Tibial nerve (tissue), 4 donors: Measurements from ENCODE around the gene LAMP5.

Source experiments
- CTCF ChIP-seq, 5 experiments: fragments of 200-600 bp in 3 of 5; fragments of 450-650 bp in 2 of 5; sonication (generic) in 3 of 5; IDR thresholded peaks; one replicate each; pipeline ENCODE4 v1.5.1; 2016 to 2019; ENCODE audit warnings: antibody characterized with exemption in 5 of 5, mild to moderate bottlenecking in 3 of 5, moderate library complexity in 2 of 5
- EP300 ChIP-seq, 2 donors: sonication (generic); formaldehyde crosslinking; IDR thresholded peaks; one replicate each; pipeline ENCODE4 v1.6.1; 2017; ENCODE audit warnings: antibody characterized with exemption in 2 of 2, mild to moderate bottlenecking in 1 of 2
- POLR2A ChIP-seq, 2 donors: fragments of 450-650 bp; IDR thresholded peaks; one replicate each; pipeline ENCODE4 v1.6.1; 2017; ENCODE audit warnings: antibody characterized with exemption in 2 of 2, mild to moderate bottlenecking in 2 of 2, moderate library complexity in 2 of 2

GRCh38 chr20:9518576-9519175, 4.3 kb downstream of the LAMP5 start:
- TF ChIP-seq CTCF (IDR thresholded peaks at IDR 0.05), result no peak
- TF ChIP-seq POLR2A (IDR thresholded peaks at IDR 0.05), result no peak
- TF ChIP-seq EP300 (IDR thresholded peaks at IDR 0.05), result no peak
